Measurements from ENCODE around the gene SWT1.

SWT1 gene

GRCh38 chr1:185291652-185292051 lies 134.7 kb downstream of the SWT1 start:
- no peak for TF ChIP-seq CTCF (IDR thresholded peaks at IDR 0.05; ENCODE audit: unreplicated experiment in 3 of 3)
- no peak overlapping the region for H3K27ac Mint-ChIP-seq
- no peak overlapping the region for H3K4me3 Mint-ChIP-seq
- no peaks in the 10 kb centered on the region for H3K27me3 Mint-ChIP-seq (ENCODE audit: low read depth)
- H3K9me3 Mint-ChIP-seq, result peaks cover under 1% of the 10 kb centered on the region
- H3K36me3 Mint-ChIP-seq (ENCODE audit: low read depth), result peaks cover 54% of the 10 kb centered on the region
- no peaks in the 10 kb centered on the region for H3K4me1 Mint-ChIP-seq

GRCh38 chr1:185292237-185292636 lies 135.3 kb downstream of the SWT1 start:
- no peak overlapping the region for H3K4me3 Mint-ChIP-seq
- no peaks in the 10 kb centered on the region for H3K27me3 Mint-ChIP-seq (ENCODE audit: low read depth)
- no peak overlapping the region for H3K27ac Mint-ChIP-seq
- H3K36me3 Mint-ChIP-seq (ENCODE audit: low read depth), result peaks cover 55% of the 10 kb centered on the region
- no peak for TF ChIP-seq CTCF (IDR thresholded peaks at IDR 0.05; ENCODE audit: unreplicated experiment in 3 of 3)
- H3K9me3 Mint-ChIP-seq, result no peaks in the 10 kb centered on the region
- H3K4me1 Mint-ChIP-seq, result no peaks in the 10 kb centered on the region

GRCh38 chr1:185293967-185294542 lies 137.1 kb downstream of the SWT1 start:
- H3K4me1 Mint-ChIP-seq, result no peaks in the 10 kb centered on the region
- no peak for TF ChIP-seq CTCF (IDR thresholded peaks at IDR 0.05; ENCODE audit: unreplicated experiment in 3 of 3)
- peaks cover 64% of the 10 kb centered on the region for H3K36me3 Mint-ChIP-seq (ENCODE audit: low read depth)
- H3K9me3 Mint-ChIP-seq, result no peaks in the 10 kb centered on the region
- no peaks in the 10 kb centered on the region for H3K27me3 Mint-ChIP-seq (ENCODE audit: low read depth)
- H3K4me3 Mint-ChIP-seq, result no peak overlapping the region
- no peak overlapping the region for H3K27ac Mint-ChIP-seq

GRCh38 chr1:185295091-185295490 lies 138.1 kb downstream of the SWT1 start:
- H3K9me3 Mint-ChIP-seq, result no peaks in the 10 kb centered on the region
- H3K4me1 Mint-ChIP-seq, result no peaks in the 10 kb centered on the region
- peaks cover 66% of the 10 kb centered on the region for H3K36me3 Mint-ChIP-seq (ENCODE audit: low read depth)
- no peaks in the 10 kb centered on the region for H3K27me3 Mint-ChIP-seq (ENCODE audit: low read depth)
- no peak for TF ChIP-seq CTCF (IDR thresholded peaks at IDR 0.05; ENCODE audit: unreplicated experiment in 3 of 3)
- no peak overlapping the region for H3K27ac Mint-ChIP-seq
- no peak overlapping the region for H3K4me3 Mint-ChIP-seq

GRCh38 chr1:185297982-185298381 lies 141.0 kb downstream of the SWT1 start:
- Mint-ChIP-seq H3K27me3 (ENCODE audit: low read depth) (no peaks in the 10 kb centered on the region), H3K27ac (no peak overlapping the region), H3K9me3 (no peaks in the 10 kb centered on the region), H3K4me1 (no peaks in the 10 kb centered on the region), H3K36me3 (ENCODE audit: low read depth) (peaks cover 74% of the 10 kb centered on the region), H3K4me3 (no peak overlapping the region)
- TF ChIP-seq CTCF (IDR thresholded peaks at IDR 0.05; ENCODE audit: unreplicated experiment in 3 of 3), result no peak

- Mint-ChIP-seq H3K9me3 (no peaks in the 10 kb centered on the region), H3K4me1 (no peaks in the 10 kb centered on the region), H3K36me3 (ENCODE audit: low read depth) (peaks cover 81% of the 10 kb centered on the region), H3K27ac (no peak overlapping the region), H3K4me3 (no peak overlapping the region), H3K27me3 (ENCODE audit: low read depth) (no peaks in the 10 kb centered on the region)
- TF ChIP-seq CTCF (IDR thresholded peaks at IDR 0.05; ENCODE audit: unreplicated experiment in 3 of 3), result no peak
Measured at GRCh38 chr1:185300152-185300551, 143.2 kb downstream of the SWT1 start.

Data from nephron (organoid).